T-helper 9 cell (primary cell): Measurements from ENCODE around the gene ADGRF5.

Experiments
- DNase-seq: peaks from one replicate; pipeline ENCODE4 v3.0.0-alpha.2; 2020
- total RNA-seq, 2 donors: gene quantifications; one replicate each; lab custom pipeline; 2026; lab: John Stamatoyannopoulos, UW

Gene ADGRF5, protein sequence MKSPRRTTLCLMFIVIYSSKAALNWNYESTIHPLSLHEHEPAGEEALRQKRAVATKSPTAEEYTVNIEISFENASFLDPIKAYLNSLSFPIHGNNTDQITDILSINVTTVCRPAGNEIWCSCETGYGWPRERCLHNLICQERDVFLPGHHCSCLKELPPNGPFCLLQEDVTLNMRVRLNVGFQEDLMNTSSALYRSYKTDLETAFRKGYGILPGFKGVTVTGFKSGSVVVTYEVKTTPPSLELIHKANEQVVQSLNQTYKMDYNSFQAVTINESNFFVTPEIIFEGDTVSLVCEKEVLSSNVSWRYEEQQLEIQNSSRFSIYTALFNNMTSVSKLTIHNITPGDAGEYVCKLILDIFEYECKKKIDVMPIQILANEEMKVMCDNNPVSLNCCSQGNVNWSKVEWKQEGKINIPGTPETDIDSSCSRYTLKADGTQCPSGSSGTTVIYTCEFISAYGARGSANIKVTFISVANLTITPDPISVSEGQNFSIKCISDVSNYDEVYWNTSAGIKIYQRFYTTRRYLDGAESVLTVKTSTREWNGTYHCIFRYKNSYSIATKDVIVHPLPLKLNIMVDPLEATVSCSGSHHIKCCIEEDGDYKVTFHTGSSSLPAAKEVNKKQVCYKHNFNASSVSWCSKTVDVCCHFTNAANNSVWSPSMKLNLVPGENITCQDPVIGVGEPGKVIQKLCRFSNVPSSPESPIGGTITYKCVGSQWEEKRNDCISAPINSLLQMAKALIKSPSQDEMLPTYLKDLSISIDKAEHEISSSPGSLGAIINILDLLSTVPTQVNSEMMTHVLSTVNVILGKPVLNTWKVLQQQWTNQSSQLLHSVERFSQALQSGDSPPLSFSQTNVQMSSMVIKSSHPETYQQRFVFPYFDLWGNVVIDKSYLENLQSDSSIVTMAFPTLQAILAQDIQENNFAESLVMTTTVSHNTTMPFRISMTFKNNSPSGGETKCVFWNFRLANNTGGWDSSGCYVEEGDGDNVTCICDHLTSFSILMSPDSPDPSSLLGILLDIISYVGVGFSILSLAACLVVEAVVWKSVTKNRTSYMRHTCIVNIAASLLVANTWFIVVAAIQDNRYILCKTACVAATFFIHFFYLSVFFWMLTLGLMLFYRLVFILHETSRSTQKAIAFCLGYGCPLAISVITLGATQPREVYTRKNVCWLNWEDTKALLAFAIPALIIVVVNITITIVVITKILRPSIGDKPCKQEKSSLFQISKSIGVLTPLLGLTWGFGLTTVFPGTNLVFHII (N-terminal part only)
- 0 to 0.07 reads per million in 2 donors for total RNA-seq

- no peak for DNase-seq
Observed at GRCh38 chr6:46921731-46922130, at the start of gene ADGRF5. Gene ADGRF5 (minus strand): TSS chr6:46921938. CDS start chr6:46906762, 15,176 bp downstream.

- DNase-seq: no peak
Observed at GRCh38 chr6:46969206-46969605, 47.5 kb upstream of the ADGRF5 start.

- DNase-seq: no peak
Observed at GRCh38 chr6:46967826-46968349, 46.1 kb upstream of the ADGRF5 start.

GRCh38 chr6:46964716-46965519 lies 43.2 kb upstream of the ADGRF5 start:
- DNase-seq: no peak

DNA sequence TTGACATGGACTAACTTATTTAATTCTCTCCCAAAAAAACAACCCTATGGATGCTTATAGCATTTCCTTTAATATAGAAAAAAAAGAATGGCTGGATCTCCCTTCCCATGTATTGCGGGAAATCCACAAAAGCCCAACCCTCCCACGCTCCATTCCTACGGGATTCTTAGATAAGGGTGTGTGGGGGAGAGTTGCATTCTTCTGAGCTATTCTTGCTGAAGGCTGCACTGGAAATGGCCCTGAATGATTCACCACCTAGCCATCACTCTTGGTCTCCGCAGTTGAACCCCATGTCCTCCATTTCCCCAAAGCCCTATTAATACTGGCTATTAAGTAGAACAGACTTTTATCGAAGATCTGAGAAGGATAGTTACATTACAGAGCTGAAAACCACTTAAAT lies 41.9 kb upstream of the ADGRF5 start:
- no peak for DNase-seq

DNA sequence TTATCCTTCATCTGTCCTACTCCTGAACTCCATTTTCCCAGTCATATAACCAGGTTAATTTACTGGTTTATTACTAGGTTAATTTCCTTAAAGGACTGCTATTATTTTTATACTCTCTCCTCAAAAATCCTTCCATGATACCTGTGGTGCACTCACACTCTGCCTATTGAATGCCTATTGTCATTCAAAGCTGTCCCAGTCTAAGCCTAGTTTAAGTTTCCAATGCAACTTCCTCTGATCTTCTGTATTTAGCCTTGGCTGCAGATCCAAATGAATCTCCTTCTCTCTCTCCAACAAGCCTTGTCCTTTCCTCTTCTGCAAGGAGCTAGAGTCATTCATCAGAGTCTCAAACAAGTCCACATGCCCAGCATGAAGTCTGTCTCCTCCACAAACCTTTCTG lies 41.3 kb upstream of the ADGRF5 start:
- no peak for DNase-seq

DNA sequence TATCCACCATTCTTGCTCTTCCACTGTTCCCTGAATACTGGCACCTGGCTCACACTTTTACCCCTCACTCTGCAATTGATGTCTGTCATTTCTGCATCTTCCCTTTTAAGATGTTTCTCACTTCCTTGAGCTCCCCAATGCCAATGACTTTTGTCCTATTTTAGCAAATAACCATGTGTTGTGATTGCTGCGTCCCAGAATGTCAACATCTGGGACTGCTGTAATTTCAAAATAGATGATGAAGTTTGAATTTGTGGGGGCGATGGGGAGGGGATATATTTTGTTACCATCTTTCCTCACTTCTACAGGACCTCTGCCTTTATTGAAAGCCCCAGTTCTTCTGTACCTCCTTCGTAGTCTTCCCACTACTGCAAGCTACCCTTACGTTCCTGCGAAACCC lies 40.0 kb upstream of the ADGRF5 start:
- DNase-seq: no peak

GRCh38 chr6:46961232-46961631 lies 39.5 kb upstream of the ADGRF5 start:
- DNase-seq: no peak

DNA sequence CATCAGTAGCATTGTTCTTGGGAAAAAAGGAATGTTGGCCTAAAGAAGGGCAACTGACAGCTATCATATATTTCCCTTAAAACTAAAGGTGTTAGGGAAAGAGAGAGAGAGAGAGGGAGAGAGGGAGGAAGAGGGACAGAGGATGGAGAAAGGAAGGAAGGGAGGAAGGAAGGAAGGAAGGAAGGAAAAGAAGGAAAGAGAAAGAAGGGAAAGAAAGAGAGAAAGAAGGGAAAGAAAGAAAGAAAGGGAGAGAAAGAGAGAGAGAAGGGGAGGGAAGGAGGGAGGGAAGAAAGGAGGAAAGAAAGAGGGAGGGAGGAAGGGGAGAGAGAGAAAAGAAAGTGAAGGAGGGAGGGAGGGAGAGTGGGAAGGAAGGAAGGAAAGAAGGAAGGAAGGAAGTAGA lies 37.7 kb upstream of the ADGRF5 start:
- DNase-seq: no peak

- DNase-seq: no peak
Observed at GRCh38 chr6:46956409-46956808, 34.7 kb upstream of the ADGRF5 start.

- no peak for DNase-seq
Observed at GRCh38 chr6:46954837-46955451, 33.2 kb upstream of the ADGRF5 start.

DNA sequence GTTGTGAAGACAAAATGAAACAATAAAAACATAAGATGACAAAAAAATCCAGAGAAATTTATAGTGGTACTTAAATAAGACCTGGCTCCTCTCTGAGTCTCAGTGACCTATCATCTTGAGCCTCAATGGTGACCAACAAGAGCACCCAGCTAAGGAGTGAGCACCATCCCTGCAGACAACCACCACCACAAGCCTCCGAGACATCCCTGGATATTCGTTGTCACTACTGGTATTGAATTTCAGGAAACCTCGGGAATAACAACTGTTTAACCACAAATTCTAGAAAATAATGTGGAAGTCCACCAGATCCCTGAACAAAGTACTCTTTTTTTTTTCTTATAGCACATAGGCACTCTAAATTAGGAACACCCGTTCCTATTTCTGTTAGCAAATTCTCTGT lies 32.2 kb upstream of the ADGRF5 start:
- DNase-seq: no peak

DNA sequence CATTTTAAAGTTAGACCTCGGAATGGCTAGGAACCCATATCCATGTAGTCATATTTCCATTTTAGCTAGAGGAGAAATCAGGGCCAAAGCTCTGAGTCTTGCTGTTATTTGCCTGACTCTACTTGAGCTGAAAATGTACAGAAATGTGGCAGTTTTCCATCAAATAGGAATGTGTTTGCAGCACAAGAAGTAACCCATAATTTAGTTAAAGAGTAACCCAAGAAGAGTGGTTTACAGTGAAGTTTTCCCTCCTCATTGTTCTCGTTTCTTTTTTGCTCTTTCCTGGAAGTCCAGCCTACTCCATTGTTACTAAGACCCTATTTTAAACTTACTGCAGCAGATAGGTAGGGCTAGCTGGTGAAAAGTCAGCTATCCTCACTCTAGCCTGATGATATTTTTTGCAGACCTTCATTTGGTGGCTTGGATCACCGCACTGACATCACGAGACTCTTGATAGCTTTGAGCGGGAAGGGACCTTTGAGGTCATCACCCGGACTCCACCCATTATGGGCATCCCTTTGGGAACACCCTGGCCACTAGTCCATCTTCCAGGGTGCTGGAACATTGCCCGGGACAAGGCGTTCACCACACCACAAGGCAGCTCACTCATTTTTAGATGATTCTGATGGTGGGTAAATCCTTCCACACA lies 28.0 kb upstream of the ADGRF5 start:
- no peak for DNase-seq

DNA sequence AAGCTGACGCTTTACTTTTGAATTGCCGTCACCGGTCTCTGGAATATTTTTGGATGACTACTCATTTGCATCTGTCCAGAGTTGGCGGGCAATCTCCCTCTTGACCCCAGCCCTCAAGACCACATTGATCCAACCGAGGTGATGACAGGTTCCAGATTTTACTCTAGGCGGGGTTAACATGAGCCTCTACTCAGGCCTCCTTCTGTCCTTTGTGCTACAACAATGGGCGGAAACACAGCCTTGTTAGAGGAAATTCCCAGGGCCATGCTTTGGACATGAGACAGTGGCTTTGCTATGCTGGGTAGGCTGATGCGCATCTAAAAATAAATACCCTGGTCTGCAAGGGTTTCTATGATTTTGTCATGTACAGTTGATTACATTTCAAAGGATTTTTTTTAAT lies 27.0 kb upstream of the ADGRF5 start:
- DNase-seq: no peak

DNA sequence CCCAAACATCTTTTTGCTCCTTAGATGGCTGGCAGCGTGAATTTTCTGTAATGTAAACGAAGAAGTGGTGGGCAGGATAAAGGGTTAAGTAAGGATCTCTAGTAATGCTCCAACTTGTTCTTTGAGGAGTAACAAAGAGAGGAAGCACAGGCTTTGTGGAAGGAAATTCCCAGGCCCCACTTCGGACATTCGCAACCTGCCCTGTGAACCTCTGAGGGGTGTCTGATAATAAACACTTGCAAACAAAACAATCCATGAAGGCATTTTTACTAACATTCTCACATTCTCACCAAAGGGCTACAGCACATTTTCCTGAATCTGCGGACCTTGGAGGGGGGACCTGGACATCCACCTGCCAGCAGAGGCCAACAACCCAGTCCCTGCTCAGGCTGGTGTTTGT lies 25.8 kb upstream of the ADGRF5 start:
- no peak for DNase-seq

GRCh38 chr6:46940433-46941226 lies 18.9 kb upstream of the ADGRF5 start:
- no peak for DNase-seq

DNA sequence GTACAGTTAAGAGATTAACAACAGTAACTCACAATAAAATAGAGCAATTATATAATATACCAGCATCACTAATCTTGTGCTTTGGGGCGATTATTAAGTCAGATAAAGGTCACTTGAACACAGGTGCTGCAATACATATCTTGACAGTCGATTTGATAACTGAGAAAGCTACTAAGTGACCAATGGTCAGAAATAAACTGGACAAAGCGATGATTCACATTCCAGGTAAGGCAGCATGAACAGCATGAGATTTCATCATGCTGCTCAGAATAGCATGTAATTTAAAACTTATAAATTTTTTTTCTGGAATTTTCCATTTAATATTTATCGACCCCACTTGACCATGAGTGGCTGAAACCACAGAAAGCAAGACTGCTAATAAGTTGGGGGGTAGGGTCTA lies 15.9 kb upstream of the ADGRF5 start:
- DNase-seq: no peak

GRCh38 chr6:46935687-46936086 lies 13.9 kb upstream of the ADGRF5 start:
- DNase-seq: no peak

DNA sequence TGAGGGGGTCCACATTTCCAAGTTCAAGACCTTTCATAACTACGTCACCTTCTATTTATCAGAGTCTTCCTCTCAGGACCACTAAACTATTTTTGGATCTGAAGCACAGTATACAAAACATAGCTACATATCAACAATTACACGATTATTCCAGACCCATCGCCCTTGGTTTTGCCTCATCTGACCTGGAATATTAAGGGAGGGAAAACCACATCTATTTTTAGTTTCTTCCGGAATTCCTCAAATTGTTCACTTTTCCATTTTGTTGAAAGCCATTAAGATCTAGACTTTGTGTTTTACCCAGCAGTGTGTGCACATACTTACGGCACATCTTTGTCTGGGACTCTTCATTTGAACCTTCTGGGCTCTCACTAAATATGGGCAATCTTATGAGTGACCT lies 12.0 kb upstream of the ADGRF5 start:
- DNase-seq: no peak
